ENCODE measurements around the gene GALNT10. TPM values are rescaled to one million over a fixed set of nuclear protein-coding genes. Genes with fewer than 3 reads are reported as not detected.

The GALNT10 gene
- total and polyA plus RNA-seq, 10 of the 15 experiments (the other 5 are each of a cell fraction or from before 2014, with no cell fraction given), result 3.9 to 35.4 (median 15.5) TPM

DNA sequence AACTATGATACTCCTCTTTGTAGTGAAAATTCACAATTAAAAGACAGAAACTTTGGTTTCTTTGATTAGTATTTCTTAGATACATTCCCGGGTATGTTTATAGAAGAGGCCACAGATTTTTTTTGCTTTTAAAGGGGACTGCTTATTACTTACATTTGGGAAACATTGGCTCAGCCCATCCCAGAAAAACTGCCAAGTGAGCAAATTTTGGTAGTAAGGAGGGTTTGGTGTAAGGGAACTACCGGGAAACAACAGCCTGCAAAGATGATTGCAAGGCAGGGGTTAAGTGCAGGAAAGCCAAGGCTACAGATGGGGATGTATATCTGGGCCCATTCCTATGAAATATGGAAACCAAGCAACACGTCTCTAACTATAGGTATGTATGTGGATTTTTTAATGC, 166.4 kb downstream of the GALNT10 start:
- no peaks in the 10 kb centered on the region for H3K79me2 ChIP-seq (ENCODE audit: control insufficient read depth, insufficient read depth, low read length)
- no TSS peak for BruUV-seq (replicated peaks)
- H3K9me3 ChIP-seq (replicated peaks; ENCODE audit: control insufficient read depth, insufficient read depth, low read length), result no peaks in the 10 kb centered on the region
- no peak for ATAC-seq
- no peaks in the 10 kb centered on the region for H3K27me3 ChIP-seq (replicated peaks in 1 of 2; ENCODE audit: control insufficient read depth in 2 of 2, insufficient read depth in 2 of 2, low read length in 1 of 2)
- TF ChIP-seq, protein P1, sequence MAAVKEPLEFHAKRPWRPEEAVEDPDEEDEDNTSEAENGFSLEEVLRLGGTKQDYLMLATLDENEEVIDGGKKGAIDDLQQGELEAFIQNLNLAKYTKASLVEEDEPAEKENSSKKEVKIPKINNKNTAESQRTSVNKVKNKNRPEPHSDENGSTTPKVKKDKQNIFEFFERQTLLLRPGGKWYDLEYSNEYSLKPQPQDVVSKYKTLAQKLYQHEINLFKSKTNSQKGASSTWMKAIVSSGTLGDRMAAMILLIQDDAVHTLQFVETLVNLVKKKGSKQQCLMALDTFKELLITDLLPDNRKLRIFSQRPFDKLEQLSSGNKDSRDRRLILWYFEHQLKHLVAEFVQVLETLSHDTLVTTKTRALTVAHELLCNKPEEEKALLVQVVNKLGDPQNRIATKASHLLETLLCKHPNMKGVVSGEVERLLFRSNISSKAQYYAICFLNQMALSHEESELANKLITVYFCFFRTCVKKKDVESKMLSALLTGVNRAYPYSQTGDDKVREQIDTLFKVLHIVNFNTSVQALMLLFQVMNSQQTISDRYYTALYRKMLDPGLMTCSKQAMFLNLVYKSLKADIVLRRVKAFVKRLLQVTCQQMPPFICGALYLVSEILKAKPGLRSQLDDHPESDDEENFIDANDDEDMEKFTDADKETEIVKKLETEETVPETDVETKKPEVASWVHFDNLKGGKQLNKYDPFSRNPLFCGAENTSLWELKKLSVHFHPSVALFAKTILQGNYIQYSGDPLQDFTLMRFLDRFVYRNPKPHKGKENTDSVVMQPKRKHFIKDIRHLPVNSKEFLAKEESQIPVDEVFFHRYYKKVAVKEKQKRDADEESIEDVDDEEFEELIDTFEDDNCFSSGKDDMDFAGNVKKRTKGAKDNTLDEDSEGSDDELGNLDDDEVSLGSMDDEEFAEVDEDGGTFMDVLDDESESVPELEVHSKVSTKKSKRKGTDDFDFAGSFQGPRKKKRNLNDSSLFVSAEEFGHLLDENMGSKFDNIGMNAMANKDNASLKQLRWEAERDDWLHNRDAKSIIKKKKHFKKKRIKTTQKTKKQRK (IDR thresholded peaks at IDR 0.05; ENCODE audit: low read depth, low read length), result no peak
- WGBS (ENCODE audit: insufficient coverage, insufficient replicate concordance, low lambda C conversion rate, missing lambda C conversion rate), result 98% methylated on average over 3 of the region's 3 CpGs
- H2AFZ ChIP-seq (ENCODE audit: control insufficient read depth, low read depth, low read length), result no peak overlapping the region
- FAIRE-seq, result no peak
- H3K4me3 ChIP-seq, result no peak overlapping the region
- ChIA-PET POLR2A (no interaction called here), SMC1A (ENCODE audit: uncharacterized antibody, unreplicated experiment) (interaction anchor here (2.2 kb wide), 1 partner anchor 9 kb away, joined by 6 read pairs; no protein-coding TSS in a partner anchor), CTCF (no interaction called here), RAD21 (ENCODE audit: unreplicated experiment) (no interaction called here)
- in situ Hi-C loops (cut with MboI), result no loop called here
- H4K20me1 ChIP-seq (ENCODE audit: control insufficient read depth, insufficient read depth), result no peaks in the 10 kb centered on the region
- intact Hi-C loops (cut with micrococcal nuclease; ENCODE audit: unreplicated experiment), result no loop called here
- no peak overlapping the region for H3K4me2 ChIP-seq (ENCODE audit: control insufficient read depth, insufficient read depth)
- no peak for DNase-seq (ENCODE audit: low read depth, low spot score)
- no peak overlapping the region for H3K9ac ChIP-seq (ENCODE audit: control insufficient read depth, insufficient read depth, low read length)
- H3K36me3 ChIP-seq (ENCODE audit: control insufficient read depth in 2 of 2, insufficient read depth in 2 of 2, low read length in 1 of 2), result no peaks in the 10 kb centered on the region; a peak in 1 of 4 replicates
- no peaks in the 10 kb centered on the region for H3K4me1 ChIP-seq (ENCODE audit: control insufficient read depth, insufficient read depth, low read length)
- no peak overlapping the region for H3K27ac ChIP-seq (ENCODE audit: control insufficient read depth, insufficient read depth)

- Histone ChIP-seq H3K27ac (ENCODE audit: control insufficient read depth, insufficient read depth) (no peak overlapping the region), H2AFZ (ENCODE audit: control insufficient read depth, low read depth, low read length) (no peak overlapping the region), H3K27me3 (replicated peaks in 1 of 2; ENCODE audit: control insufficient read depth in 2 of 2, insufficient read depth in 2 of 2, low read length in 1 of 2) (no peaks in the 10 kb centered on the region), H3K36me3 (ENCODE audit: control insufficient read depth in 2 of 2, insufficient read depth in 2 of 2, low read length in 1 of 2) (no peaks in the 10 kb centered on the region; a peak in 1 of 4 replicates), H3K9ac (ENCODE audit: control insufficient read depth, insufficient read depth, low read length) (no peak overlapping the region), H4K20me1 (ENCODE audit: control insufficient read depth, insufficient read depth) (no peaks in the 10 kb centered on the region), H3K79me2 (ENCODE audit: control insufficient read depth, insufficient read depth, low read length) (no peaks in the 10 kb centered on the region), H3K4me3 (no peak overlapping the region), H3K4me2 (ENCODE audit: control insufficient read depth, insufficient read depth) (no peak overlapping the region), H3K9me3 (replicated peaks; ENCODE audit: control insufficient read depth, insufficient read depth, low read length) (no peaks in the 10 kb centered on the region), H3K4me1 (ENCODE audit: control insufficient read depth, insufficient read depth, low read length) (no peaks in the 10 kb centered on the region)
- DNase-seq (ENCODE audit: low read depth, low spot score) (no peak), ATAC-seq (no peak), FAIRE-seq (no peak)
- SMC1A ChIA-PET (ENCODE audit: uncharacterized antibody, unreplicated experiment), result no interaction called here
- BruUV-seq (replicated peaks), result no TSS peak
- intact Hi-C loops (cut with micrococcal nuclease; ENCODE audit: unreplicated experiment) (no loop called here), in situ Hi-C loops (cut with MboI) (no loop called here)
- POLR2A ChIA-PET, result no interaction called here
- 90% methylated on average over 11 of the region's 11 CpGs for WGBS (ENCODE audit: insufficient coverage, insufficient replicate concordance, low lambda C conversion rate, missing lambda C conversion rate)
- RAD21 ChIA-PET (ENCODE audit: unreplicated experiment), result no interaction called here
- CTCF ChIA-PET, result no interaction called here
- no peak for TF ChIP-seq BCL3 (IDR thresholded peaks at IDR 0.05; ENCODE audit: borderline replicate concordance, insufficient read depth, low read depth, low read length, poor library complexity, severe bottlenecking)
- TF ChIP-seq, protein P1 (IDR thresholded peaks at IDR 0.05; ENCODE audit: low read depth, low read length), result no peak
- TF ChIP-seq STAT3 (IDR thresholded peaks at IDR 0.05; ENCODE audit: low read depth, low read length), result no peak
- TF ChIP-seq WRNIP1 (IDR thresholded peaks at IDR 0.05; ENCODE audit: borderline replicate concordance, low read depth, low read length), result no peak
- TF ChIP-seq RB1 (IDR thresholded peaks at IDR 0.05; ENCODE audit: borderline replicate concordance), result no peak
- TF ChIP-seq SPI1 (IDR thresholded peaks at IDR 0.05; ENCODE audit: borderline replicate concordance, insufficient read depth, low read depth, low read length), result no peak
- no peak for TF ChIP-seq SIX5 (IDR thresholded peaks at IDR 0.05; ENCODE audit: low read depth, low read length, severe bottlenecking)
These were observed 168.1 kb downstream of the GALNT10 start for GRCh38 chr5:154358516-154359220.
